Omental fat pad (tissue), 4 donors: ENCODE results near the gene CDK5. TPM values are rescaled to one million over a fixed set of nuclear protein-coding genes. Genes with fewer than 3 reads are reported as not detected.

Experiments
- ATAC-seq: fragments of 150-250 bp; one replicate; pipeline ENCODE4 v1.9.1; 2016; ENCODE audit warnings: mild to moderate bottlenecking, moderate library complexity; ENCODE audit not compliant: low FRiP score
- DNase-seq: peaks from one replicate; pipeline ENCODE4 v3.0.0-alpha.2; 2019; ENCODE audit warnings: low spot score
- total RNA-seq, 4 donors: library from RNA; depleted of rRNA; stranded (reverse); fragments of >200 nt; gene quantifications; one replicate each; pipeline ENCODE4 v1.1.0, GENCODE V29; 2016
- TF ChIP-seq, protein P1 (sequence below), 3 donors: fragments of 450-650 bp; IDR thresholded peaks; one replicate each; pipeline ENCODE4 v1.5.1; 2016 to 2017; ENCODE audit warnings: antibody characterized with exemption in 3 of 3, mild to moderate bottlenecking in 3 of 3, moderate library complexity in 2 of 3

CDK5 gene
- total RNA-seq, 4 donors from 2014 or later = 6.1 to 10.4 (median 7.9) TPM

DNA sequence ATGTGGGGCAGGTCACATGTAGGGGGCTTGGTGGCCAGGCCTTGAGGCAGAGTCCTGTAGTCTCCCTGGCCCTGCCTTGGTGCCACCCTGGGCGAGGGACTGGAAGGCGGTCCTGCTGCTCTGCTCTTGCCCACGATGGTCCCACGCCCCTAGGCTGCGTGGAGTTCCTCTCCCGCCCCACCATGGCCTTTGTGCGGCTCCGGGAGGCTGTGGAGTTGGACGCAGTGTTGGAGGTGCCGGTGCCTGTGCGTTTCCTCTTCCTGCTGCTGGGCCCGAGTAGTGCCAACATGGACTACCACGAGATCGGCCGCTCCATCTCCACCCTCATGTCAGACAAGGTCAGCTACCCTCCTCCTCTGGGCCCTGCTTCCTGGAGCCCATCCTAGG lies 12.9 kb upstream of the CDK5 start:
- DNase-seq (no peak), ATAC-seq (no peak)
- TF ChIP-seq, protein P1, sequence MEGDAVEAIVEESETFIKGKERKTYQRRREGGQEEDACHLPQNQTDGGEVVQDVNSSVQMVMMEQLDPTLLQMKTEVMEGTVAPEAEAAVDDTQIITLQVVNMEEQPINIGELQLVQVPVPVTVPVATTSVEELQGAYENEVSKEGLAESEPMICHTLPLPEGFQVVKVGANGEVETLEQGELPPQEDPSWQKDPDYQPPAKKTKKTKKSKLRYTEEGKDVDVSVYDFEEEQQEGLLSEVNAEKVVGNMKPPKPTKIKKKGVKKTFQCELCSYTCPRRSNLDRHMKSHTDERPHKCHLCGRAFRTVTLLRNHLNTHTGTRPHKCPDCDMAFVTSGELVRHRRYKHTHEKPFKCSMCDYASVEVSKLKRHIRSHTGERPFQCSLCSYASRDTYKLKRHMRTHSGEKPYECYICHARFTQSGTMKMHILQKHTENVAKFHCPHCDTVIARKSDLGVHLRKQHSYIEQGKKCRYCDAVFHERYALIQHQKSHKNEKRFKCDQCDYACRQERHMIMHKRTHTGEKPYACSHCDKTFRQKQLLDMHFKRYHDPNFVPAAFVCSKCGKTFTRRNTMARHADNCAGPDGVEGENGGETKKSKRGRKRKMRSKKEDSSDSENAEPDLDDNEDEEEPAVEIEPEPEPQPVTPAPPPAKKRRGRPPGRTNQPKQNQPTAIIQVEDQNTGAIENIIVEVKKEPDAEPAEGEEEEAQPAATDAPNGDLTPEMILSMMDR (IDR thresholded peaks at IDR 0.05) = no peak

DNA sequence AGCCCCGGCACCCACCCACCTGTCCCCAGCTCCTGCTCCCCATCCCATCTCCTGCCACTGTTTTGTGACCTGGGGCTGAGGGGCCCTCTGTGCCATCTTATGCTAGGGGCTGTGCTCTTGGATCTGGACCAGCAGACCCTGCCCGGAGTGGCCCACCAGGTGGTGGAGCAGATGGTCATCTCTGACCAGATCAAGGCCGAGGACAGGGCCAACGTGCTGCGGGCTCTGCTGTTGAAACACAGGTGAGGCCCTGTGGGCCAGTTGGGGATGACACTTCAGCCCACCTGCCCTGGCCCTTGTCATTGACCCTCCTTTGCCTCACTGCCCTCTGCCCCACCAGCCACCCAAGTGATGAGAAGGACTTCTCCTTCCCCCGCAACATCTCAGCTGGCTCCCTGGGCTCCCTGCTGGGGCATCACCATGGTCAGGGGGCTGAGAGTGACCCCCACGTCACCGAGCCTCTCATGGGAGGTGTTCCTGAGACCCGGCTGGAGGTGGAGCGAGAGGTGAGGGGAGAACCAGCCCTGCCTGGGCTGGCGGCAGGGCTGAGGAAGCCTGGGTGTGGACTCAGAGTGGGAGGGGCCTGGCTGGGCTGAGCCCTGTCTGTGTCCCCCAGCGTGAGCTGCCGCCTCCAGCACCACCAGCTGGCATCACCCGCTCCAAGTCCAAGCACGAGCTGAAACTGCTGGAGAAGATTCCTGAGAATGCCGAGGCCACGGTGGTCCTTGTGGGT lies 12.3 kb upstream of the CDK5 start:
- ATAC-seq = no peak
- TF ChIP-seq, protein P1 (IDR thresholded peaks at IDR 0.05) = no peak

DNA sequence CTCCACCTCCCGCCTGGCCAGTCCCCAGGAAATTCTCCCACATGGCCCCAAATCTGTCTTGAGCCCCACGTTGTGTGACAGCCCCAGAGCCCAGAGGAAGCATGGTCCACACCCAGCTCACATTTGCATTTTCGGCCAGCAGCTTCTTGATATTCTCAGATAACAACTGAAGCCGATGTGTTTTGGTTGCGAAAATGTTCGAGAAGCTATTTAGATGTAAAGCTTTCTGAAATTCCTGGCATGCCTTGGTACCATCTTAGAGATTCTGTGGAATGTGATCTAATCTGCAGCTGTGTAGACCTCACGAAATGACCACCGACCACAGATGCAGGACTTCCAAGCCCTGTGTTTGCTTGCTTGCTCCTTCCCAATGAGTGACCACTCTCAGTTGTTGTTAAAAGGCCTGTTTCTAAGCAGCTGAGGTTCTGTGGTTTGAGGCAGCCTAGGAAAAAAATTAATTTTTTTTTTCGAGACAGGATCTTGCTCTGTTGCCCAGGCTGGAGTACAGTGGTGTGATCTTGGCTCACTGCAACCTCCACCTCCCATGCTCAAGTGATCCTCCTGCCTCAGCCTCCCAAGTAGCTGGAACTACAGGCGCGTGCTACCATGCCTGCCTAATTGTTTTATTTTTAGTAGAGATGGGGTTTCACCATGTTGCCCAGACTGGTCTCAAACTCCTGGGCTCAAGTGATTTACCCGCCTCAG lies 10.5 kb upstream of the CDK5 start:
- ATAC-seq = no peak
- TF ChIP-seq, protein P1 (IDR thresholded peaks at IDR 0.05) = no peak
- no peak for DNase-seq

More for the DNA sequence above, 12.3 kb upstream of the CDK5 start:
- DNase-seq = no peak

DNA sequence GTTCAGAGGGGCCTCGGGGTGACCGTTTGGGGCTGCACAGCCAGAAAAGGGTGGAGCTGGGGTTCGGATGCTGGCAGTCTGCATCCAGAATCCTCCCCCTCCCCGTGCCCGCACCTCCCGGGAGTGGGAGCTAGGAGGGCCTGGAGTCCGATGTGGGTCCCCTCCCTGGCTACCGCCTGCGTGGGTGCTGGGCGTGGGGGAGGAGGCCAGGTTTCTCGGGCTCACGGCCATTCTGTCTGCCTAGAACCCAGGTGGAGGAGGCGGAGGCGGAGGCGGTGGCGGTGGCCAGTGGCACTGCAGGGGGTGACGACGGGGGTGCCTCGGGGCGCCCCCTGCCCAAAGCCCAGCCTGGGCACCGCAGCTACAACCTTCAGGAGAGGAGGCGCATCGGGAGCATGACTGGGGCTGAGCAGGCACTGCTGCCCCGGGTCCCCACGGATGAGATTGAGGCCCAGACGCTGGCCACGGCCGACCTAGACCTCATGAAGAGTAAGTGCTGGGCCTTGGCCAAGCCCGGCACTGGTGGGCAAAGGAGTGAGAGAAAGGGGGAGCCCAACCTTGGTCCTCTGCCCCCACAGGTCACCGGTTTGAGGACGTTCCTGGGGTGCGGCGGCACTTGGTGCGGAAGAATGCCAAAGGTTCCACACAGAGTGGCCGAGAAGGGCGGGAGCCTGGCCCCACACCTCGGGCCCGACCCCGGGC lies 8.7 kb upstream of the CDK5 start:
- TF ChIP-seq, protein P1 (IDR thresholded peaks at IDR 0.05) = no peak
- ATAC-seq (no peak), DNase-seq (no peak)

DNA sequence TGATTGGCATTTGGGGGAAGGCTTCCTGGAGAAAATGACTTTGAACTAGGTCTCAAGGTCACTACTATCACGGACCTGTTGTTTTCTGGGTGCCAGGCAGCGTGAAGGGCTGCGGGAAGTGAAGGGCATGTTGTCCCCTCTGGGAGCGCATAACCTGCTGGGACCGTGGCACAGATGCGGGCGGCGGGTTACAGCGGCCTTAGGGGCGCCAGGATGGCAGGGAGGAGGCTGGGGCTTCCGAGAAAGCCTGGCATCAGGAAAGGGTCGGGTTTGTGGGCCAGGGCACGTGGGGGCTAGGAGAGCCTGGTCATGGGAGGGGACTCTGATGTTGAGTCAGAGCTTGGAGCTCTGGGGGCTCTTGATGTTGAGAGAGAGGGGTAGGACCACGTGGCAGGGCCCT lies 7.8 kb upstream of the CDK5 start:
- no peak for DNase-seq
- no peak for ATAC-seq
- TF ChIP-seq, protein P1 (IDR thresholded peaks at IDR 0.05) = no peak

DNA sequence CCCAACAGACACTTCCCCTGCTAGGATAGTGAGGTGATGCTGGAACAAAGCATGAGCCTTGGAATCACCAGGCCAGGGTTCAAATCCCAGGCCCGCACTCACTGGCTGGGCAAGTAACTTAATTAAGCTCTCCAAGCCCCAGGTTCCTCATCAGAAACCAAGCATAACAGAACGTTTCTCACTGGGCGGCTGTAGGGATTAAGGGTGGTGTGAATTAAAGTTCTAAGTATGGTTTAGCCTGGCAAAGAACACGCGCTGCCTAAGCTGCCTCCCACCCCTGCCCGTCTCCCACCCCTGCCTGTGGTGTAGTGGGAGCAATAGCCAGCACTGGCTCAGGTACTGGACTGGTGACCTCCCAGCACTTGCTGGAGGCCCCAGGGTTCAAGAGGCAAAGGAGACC lies 7.3 kb upstream of the CDK5 start:
- ATAC-seq (no peak), DNase-seq (no peak)
- TF ChIP-seq, protein P1 (IDR thresholded peaks at IDR 0.05) = no peak
